T-cell (primary cell): Measurements from ENCODE around the gene HCFC1. TPM values are rescaled to one million over a fixed set of nuclear protein-coding genes. Genes with fewer than 3 reads are reported as not detected.

ENCODE experiments used
- ATAC-seq, 4 experiments: fragments of 200-7000 bp in 3 of 4; fragments of 150-1000 bp in 1 of 4; cut with Tn5 transposase; replicated peaks in 1 of 4; 1 replicate in 3 of 4; 2 replicates in 1 of 4; pipeline ENCODE4 v1.10.0; 2021; ENCODE audit warnings: moderate library complexity in 3 of 4, mild to moderate bottlenecking in 2 of 4, moderate number of reproducible peaks in 1 of 4
- CTCF ChIA-PET, 2 donors: fragments of 300-600 bp; sonication (Branson Sonifier 250); formaldehyde crosslinking; loops; one replicate each; lab custom pipeline; 2022; ENCODE audit warnings: antibody characterized with exemption in 2 of 2; lab: Charles Lee
- POLR2A ChIA-PET, 2 donors: fragments of 300-600 bp; sonication (Branson Sonifier 250); formaldehyde crosslinking; loops; one replicate each; lab custom pipeline; 2022; ENCODE audit warnings: antibody characterized with exemption in 2 of 2; lab: Charles Lee
- DNase-seq, 35 experiments: peaks; one replicate each; pipeline versions ENCODE4 v3.0.0 to v3.0.0-alpha.2; 2013 to 2023
- H3K27ac ChIP-seq: one replicate; pipeline ENCODE4 v1.5.1; 2013; ENCODE audit warnings: low read length
- H3K27me3 ChIP-seq, 2 experiments: replicated peaks in 1 of 2; 1 replicate in 1 of 2; 2 replicates in 1 of 2; pipeline versions ENCODE4 v1.6.1 to v1.7.0; 2013; ENCODE audit warnings: low read length in 1 of 2, mixed read lengths in 1 of 2; ENCODE audit not compliant: control insufficient read depth in 2 of 2, insufficient read depth in 2 of 2; ENCODE audit errors: extremely low read depth in 1 of 2
- H3K36me3 ChIP-seq, 2 donors: 1 replicate in 1 of 2; 2 replicates in 1 of 2; pipeline versions ENCODE4 v1.6.1 to v1.7.0; 2013; ENCODE audit warnings: low read length in 1 of 2; ENCODE audit not compliant: control insufficient read depth in 2 of 2, insufficient read depth in 1 of 2; ENCODE audit errors: extremely low read depth in 1 of 2
- H3K4me1 ChIP-seq, 2 experiments: 1 replicate in 1 of 2; 2 replicates in 1 of 2; pipeline versions ENCODE4 v1.6.1 to v1.7.0; 2013; ENCODE audit warnings: low read length in 2 of 2, mixed read lengths in 1 of 2; ENCODE audit not compliant: insufficient read depth in 2 of 2, control insufficient read depth in 1 of 2; ENCODE audit errors: extremely low read depth in 1 of 2
- H3K4me3 ChIP-seq, 2 donors: 1 replicate in 1 of 2; 2 replicates in 1 of 2; pipeline versions ENCODE4 v1.5.1 to v1.7.0; 2013; ENCODE audit warnings: mild to moderate bottlenecking in 2 of 2, low read length in 1 of 2, moderate library complexity in 1 of 2; ENCODE audit not compliant: control insufficient read depth in 1 of 2; ENCODE audit errors: extremely low read depth in 1 of 2
- H3K9me3 ChIP-seq: 2 replicates; pipeline ENCODE4 v1.7.0; 2013
- H3K27ac Mint-ChIP-seq, 2 donors: one replicate each; pipeline ENCODE4 v1.8.0; 2020 to 2021; ENCODE audit warnings: mild to moderate bottlenecking in 2 of 2, mixed read lengths in 2 of 2
- H3K27me3 Mint-ChIP-seq, 2 donors: one replicate each; pipeline ENCODE4 v1.8.0; 2021 to 2022; ENCODE audit warnings: mixed read lengths in 2 of 2
- H3K36me3 Mint-ChIP-seq: one replicate; pipeline ENCODE4 v1.8.0; 2021; ENCODE audit warnings: mixed read lengths
- H3K4me1 Mint-ChIP-seq, 3 donors: one replicate each; pipeline ENCODE4 v1.8.0; 2020 to 2022; ENCODE audit warnings: mixed read lengths in 3 of 3, mild to moderate bottlenecking in 1 of 3
- H3K4me3 Mint-ChIP-seq, 3 donors: one replicate each; pipeline ENCODE4 v1.8.0; 2020 to 2022; ENCODE audit warnings: mild to moderate bottlenecking in 3 of 3, mixed read lengths in 3 of 3, moderate library complexity in 3 of 3
- H3K9me3 Mint-ChIP-seq, 3 donors: one replicate each; pipeline ENCODE4 v1.8.0; 2020 to 2022; ENCODE audit warnings: mixed read lengths in 3 of 3
- WGBS: methylation state at CpG from one replicate; pipeline ENCODE4 v1.1.5; 2013; ENCODE audit warnings: missing lambda C conversion rate; ENCODE audit not compliant: insufficient coverage; 5-methylcytosine and 5-hydroxymethylcytosine counted together
- total RNA-seq, 35 experiments: library from RNA in 6 of 35; stranded (reverse) in 6 of 35; fragments of 120-200 nt in 1 of 35; gene quantifications; one replicate each; pipeline versions ENCODE4 v1.2.1 to v1.2.4 and lab custom pipeline; 2013 to 2026

Gene HCFC1
- total RNA-seq, 5 donors from 2014 or later (not counting 1 experiment from before 2014, with no cell fraction given), result 67.1 to 73.4 (median 69.2) TPM

DNA sequence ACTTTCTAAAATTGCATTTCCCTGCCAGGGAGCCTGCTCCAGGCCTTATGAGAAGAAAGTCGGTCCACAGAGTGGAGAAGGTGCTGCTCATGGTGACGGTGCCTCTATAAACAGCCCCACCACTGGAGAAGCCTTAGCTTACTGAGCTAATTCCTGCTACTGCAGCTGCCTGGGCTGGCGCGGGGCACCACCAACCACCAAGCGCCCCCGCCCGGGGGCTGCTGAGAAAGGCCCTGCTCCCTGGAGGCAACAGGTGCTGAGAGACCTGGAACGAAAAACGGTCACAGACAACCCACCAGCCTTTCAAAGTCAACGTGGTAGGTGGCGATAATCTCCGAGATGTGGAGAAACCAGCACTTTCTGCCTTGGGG lies 2.9 kb downstream of the HCFC1 start:
- Mint-ChIP-seq H3K4me3 (peak overlapping the region; percentile 88 to 100 (median 100)), H3K27me3 (no peaks in the 10 kb centered on the region), H3K4me1 (peaks cover 46 to 55% (median 50%) of the 10 kb centered on the region in 3 donors), H3K36me3 (no peaks in the 10 kb centered on the region), H3K9me3 (no peaks in the 10 kb centered on the region), H3K27ac (peak overlapping the region; percentile 96)
- 0% methylated on average over 3 of the region's 12 CpGs for WGBS
- Histone ChIP-seq H3K4me1 (peaks cover 6 to 62% of the 10 kb centered on the region in 2 experiments), H3K4me3 (peak overlapping the region; percentile 55 to 99), H3K27ac (peak overlapping the region; percentile 78), H3K27me3 (no peaks in the 10 kb centered on the region), H3K9me3 (no peaks in the 10 kb centered on the region), H3K36me3 (peaks cover 4 to 5% of the 10 kb centered on the region in 2 donors)
- POLR2A ChIA-PET, result interaction anchor here (0.6 to 0.7 kb wide), 2 partner anchors 34 to 522 kb away, joined by 3 read pairs; partner anchors contain the start of genes NAA10 (in 1 of the 2) and SLC10A3 (in 1 of the 2)
- no peak for ATAC-seq
- CTCF ChIA-PET, result interaction anchor here (1.2 kb wide), 2 partner anchors 13 to 21 kb away, joined by 5 to 6 read pairs; no protein-coding TSS in a partner anchor
- DNase-seq, result peak in 24 of 35 experiments; percentile 30 to 64 (median 48)

DNA sequence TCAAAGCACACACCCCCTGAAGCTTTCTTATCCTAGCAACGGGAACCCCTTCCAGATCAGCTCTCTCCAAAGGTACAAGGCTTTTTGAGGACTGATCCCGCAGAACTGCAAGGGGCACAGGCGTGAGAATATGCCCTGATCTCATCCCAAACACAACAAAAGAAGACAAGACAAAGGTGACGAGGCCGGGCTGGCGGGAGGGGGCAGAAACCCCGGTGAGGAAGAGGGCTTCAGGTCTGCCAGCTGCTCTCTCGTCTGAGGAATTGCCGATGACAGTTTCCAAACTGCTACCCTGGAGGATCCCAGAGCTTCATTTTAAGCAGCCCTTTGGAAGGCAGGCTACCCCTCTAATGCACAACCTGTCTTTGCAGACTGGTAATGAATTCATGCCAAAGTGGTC lies 3.4 kb downstream of the HCFC1 start:
- peaks cover 42 to 51% (median 45%) of the 10 kb centered on the region in 3 donors for H3K4me1 Mint-ChIP-seq
- Histone ChIP-seq H3K4me3 (peak overlapping the region; percentile 55 to 99), H3K27me3 (no peaks in the 10 kb centered on the region), H3K4me1 (peaks cover 6 to 57% of the 10 kb centered on the region in 2 experiments), H3K36me3 (peaks cover 9% of the 10 kb centered on the region in 2 donors), H3K27ac (peak overlapping the region; percentile 78), H3K9me3 (no peaks in the 10 kb centered on the region)
- DNase-seq (no peak), ATAC-seq (no peak)
- POLR2A ChIA-PET, result interaction anchor here (0.6 kb wide), 2 partner anchors 34 to 43 kb away, joined by 3 read pairs; partner anchors contain the start of gene NAA10 (in 1 of the 2)
- H3K4me3 Mint-ChIP-seq, result peak overlapping the region; percentile 88 to 100 (median 100)
- H3K27ac Mint-ChIP-seq, result peak overlapping the region; percentile 96
- WGBS, result 0% methylated on average over 5 of the region's 9 CpGs
- CTCF ChIA-PET, result interaction anchor here (0.6 to 1.7 kb wide), 6 partner anchors 13 to 113 kb away, joined by 4 to 9 read pairs (median 5); no protein-coding TSS in a partner anchor
- H3K36me3 Mint-ChIP-seq, result no peaks in the 10 kb centered on the region
- no peaks in the 10 kb centered on the region for H3K9me3 Mint-ChIP-seq
- H3K27me3 Mint-ChIP-seq, result no peaks in the 10 kb centered on the region

DNA sequence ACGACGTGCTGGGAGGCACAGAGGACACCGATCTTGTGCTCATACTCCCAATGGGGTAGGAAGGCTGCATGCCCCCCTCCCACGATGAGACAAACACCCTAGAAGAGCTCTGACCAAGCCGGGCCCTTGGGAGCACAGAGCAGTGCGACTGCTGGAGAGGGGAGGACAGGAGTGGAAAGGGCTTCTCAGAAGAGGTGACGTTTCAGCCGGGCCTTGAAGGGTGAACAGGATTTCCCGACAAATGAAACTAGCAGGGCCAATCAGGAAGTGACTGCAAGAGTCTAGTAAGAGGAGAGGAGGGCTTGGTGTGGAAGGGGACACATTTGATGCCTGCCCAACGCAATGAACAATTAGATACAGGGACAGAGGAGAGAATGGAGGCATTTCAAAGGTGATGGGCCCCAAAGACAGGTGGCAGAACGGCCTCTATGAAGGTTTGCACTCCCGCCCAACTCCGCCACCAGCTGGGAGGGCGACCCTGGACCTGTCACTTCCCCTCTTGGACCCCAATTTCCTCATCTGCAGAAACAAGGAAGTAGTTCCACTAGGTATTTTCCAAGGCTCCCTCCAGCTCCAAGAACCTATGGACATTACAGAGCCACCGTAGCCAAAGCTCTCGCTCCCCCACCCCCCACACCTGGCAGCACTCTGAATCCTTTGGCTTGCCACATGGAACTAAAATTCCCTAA lies 3.9 kb downstream of the HCFC1 start:
- peak in 7 of 35 experiments; percentile 19 to 55 (median 38) for DNase-seq
- peaks cover 39 to 47% (median 42%) of the 10 kb centered on the region in 3 donors for H3K4me1 Mint-ChIP-seq
- no peak for ATAC-seq

DNA sequence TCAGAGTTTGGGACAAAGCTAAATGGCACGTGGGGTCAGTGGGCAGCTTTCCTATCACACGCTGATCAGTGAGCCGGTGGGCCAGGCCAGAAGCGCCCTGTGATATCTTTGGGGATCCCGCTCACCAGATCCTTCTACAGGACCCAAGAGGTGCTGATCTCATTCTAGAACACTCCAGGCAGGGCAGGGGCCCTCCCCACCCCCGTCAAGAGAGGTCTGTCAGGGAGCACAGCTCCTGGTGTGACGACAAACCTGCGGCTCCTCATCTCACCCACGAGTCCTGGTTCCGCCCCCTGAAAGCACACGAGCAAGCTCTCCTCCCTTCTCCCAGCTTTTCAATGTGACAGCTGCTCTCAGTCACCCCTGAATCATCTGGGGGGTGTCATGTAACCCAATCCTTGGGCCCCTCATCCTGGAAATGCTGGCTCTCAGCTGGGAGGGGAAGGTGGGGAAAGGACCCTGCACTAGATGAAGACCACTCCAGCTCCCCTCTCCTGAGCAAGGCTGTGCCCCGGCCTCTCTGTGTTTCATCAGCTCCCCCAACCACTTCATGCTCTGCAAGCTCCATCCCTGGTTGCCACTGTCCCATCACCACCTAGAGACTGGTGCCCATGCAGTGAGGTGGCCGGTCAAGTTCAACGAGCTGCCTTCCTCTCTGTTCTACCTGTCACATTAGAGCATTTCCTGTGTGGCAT lies 4.6 kb downstream of the HCFC1 start:
- Mint-ChIP-seq H3K4me1 (peaks cover 39 to 47% (median 42%) of the 10 kb centered on the region in 3 donors), H3K36me3 (no peaks in the 10 kb centered on the region), H3K27me3 (no peaks in the 10 kb centered on the region), H3K9me3 (no peaks in the 10 kb centered on the region), H3K27ac (peak overlapping the region; percentile 96), H3K4me3 (peak overlapping the region; percentile 88 to 100 (median 100))
- Histone ChIP-seq H3K36me3 (peaks cover 10 to 21% of the 10 kb centered on the region in 2 donors), H3K4me3 (peak overlapping the region; percentile 55 to 99), H3K9me3 (no peaks in the 10 kb centered on the region), H3K4me1 (peaks cover 6 to 55% of the 10 kb centered on the region in 2 experiments), H3K27ac (peak overlapping the region; percentile 78), H3K27me3 (no peaks in the 10 kb centered on the region)
- POLR2A ChIA-PET, result interaction anchor here in 1 of 2 donors (0.6 kb wide), 1 partner anchor 72 kb away, joined by 3 read pairs; no protein-coding TSS in a partner anchor
- peak in 14 of 35 experiments; percentile 13 to 58 (median 28) for DNase-seq
- WGBS, result 40% methylated on average over 1 of the region's 14 CpGs
- CTCF ChIA-PET, result interaction anchor here (1.2 to 1.7 kb wide), 3 partner anchors 20 to 39 kb away, joined by 3 to 5 read pairs (median 4); no protein-coding TSS in a partner anchor
- ATAC-seq, result no peak

More for the DNA sequence above, 3.9 kb downstream of the HCFC1 start:
- Mint-ChIP-seq H3K36me3 (no peaks in the 10 kb centered on the region), H3K27me3 (no peaks in the 10 kb centered on the region), H3K4me3 (peak overlapping the region; percentile 88 to 100 (median 100)), H3K9me3 (no peaks in the 10 kb centered on the region), H3K27ac (peak overlapping the region; percentile 96)
- WGBS, result 4% methylated on average over 4 of the region's 16 CpGs
- H3K9me3 ChIP-seq, result no peaks in the 10 kb centered on the region
- H3K4me3 ChIP-seq, result peak overlapping the region; percentile 55 to 99
- ChIA-PET CTCF (interaction anchor here (0.6 to 1.7 kb wide), 6 partner anchors 20 to 114 kb away, joined by 3 to 9 read pairs (median 5); no protein-coding TSS in a partner anchor), POLR2A (interaction anchor here in 1 of 2 donors (0.6 kb wide), 1 partner anchor 43 kb away, joined by 3 read pairs; no protein-coding TSS in a partner anchor)
- peak overlapping the region; percentile 78 for H3K27ac ChIP-seq
- peaks cover 10 to 14% of the 10 kb centered on the region in 2 donors for H3K36me3 ChIP-seq
- no peaks in the 10 kb centered on the region for H3K27me3 ChIP-seq
- H3K4me1 ChIP-seq, result peaks cover 6 to 55% of the 10 kb centered on the region in 2 experiments

DNA sequence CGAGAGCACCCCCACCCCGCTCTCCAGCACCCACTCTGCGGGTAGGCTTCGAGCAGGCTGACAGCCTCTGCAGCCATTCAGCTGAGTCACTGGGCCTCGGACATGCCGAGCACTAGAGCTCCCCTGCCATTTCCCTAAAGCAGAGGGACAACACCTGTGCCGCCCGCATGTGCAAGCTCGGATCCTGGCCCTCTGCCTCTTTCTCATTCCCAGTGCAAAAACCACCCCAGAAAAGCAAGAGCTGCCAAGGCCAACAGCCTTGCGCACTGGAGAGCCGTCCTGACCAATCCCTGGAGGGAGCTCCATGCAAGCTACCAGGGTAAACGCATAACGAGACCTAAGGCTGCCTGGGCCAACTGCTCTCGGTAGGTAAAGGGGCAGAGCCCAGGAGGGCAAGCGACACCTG lies 5.3 kb downstream of the HCFC1 start:
- no peak for ATAC-seq
- peaks cover 39 to 47% (median 42%) of the 10 kb centered on the region in 3 donors for H3K4me1 Mint-ChIP-seq
- Histone ChIP-seq H3K27me3 (no peaks in the 10 kb centered on the region), H3K27ac (peak overlapping the region; percentile 78), H3K4me3 (no peak overlapping the region), H3K36me3 (peaks cover 12 to 28% of the 10 kb centered on the region in 2 donors), H3K9me3 (no peaks in the 10 kb centered on the region), H3K4me1 (peaks cover 6 to 55% of the 10 kb centered on the region in 2 experiments)
- WGBS, result 100% methylated on average over 2 of the region's 15 CpGs
- no peak for DNase-seq
- CTCF ChIA-PET, result interaction anchor here in 1 of 2 donors (1.2 kb wide), 1 partner anchor 19 kb away, joined by 3 read pairs; no protein-coding TSS in a partner anchor
- peak overlapping the region in 2 of 3 donors; percentile 13 to 88 for H3K4me3 Mint-ChIP-seq
- H3K27me3 Mint-ChIP-seq, result no peaks in the 10 kb centered on the region
- POLR2A ChIA-PET, result no interaction called here
- H3K9me3 Mint-ChIP-seq, result no peaks in the 10 kb centered on the region
- no peaks in the 10 kb centered on the region for H3K36me3 Mint-ChIP-seq
- peak overlapping the region; percentile 96 for H3K27ac Mint-ChIP-seq
